CD14-positive monocyte (primary cell): ENCODE data around the gene EXOC4. TPM values are rescaled to one million over a fixed set of nuclear protein-coding genes. Genes with fewer than 3 reads are reported as not detected.

ENCODE experiments used
- DNase-seq, 3 donors: peaks; one replicate each; pipeline ENCODE4 v3.0.0-alpha.2; 2011 to 2022
- H2AFZ ChIP-seq: 2 replicates; pipeline ENCODE4 v1.6.0; 2012; ENCODE audit warnings: mild to moderate bottlenecking, low read depth, low read length, inconsistent platforms; ENCODE audit not compliant: insufficient read depth, poor library complexity, severe bottlenecking
- H3K27ac ChIP-seq, 2 donors: 1 replicate in 1 of 2; 2 replicates in 1 of 2; pipeline ENCODE4 v1.5.1; 2012 to 2013; ENCODE audit warnings: low read length in 2 of 2, control low read depth in 1 of 2, inconsistent platforms in 1 of 2, low read depth in 1 of 2, mild to moderate bottlenecking in 1 of 2
- H3K27me3 ChIP-seq, 2 donors: one replicate each; pipeline versions ENCODE4 v1.6.0 to v1.6.1; 2011 to 2013; ENCODE audit warnings: low read length in 2 of 2; ENCODE audit not compliant: control insufficient read depth in 2 of 2, insufficient read depth in 2 of 2
- H3K36me3 ChIP-seq, 2 donors: replicated peaks in 1 of 2; 1 replicate in 1 of 2; 2 replicates in 1 of 2; pipeline versions ENCODE4 v1.5.1 to v1.6.1; 2012 to 2013; ENCODE audit warnings: low read length in 2 of 2, control low read depth in 1 of 2, inconsistent platforms in 1 of 2, mild to moderate bottlenecking in 1 of 2; ENCODE audit not compliant: insufficient read depth in 2 of 2, control insufficient read depth in 1 of 2
- H3K4me1 ChIP-seq, 2 donors: 1 replicate in 1 of 2; 2 replicates in 1 of 2; pipeline versions ENCODE4 v1.5.1 to v1.6.1; 2012 to 2013; ENCODE audit warnings: low read length in 2 of 2, control low read depth in 1 of 2, inconsistent platforms in 1 of 2, mild to moderate bottlenecking in 1 of 2, moderate library complexity in 1 of 2; ENCODE audit not compliant: insufficient read depth in 2 of 2, control insufficient read depth in 1 of 2
- H3K4me2 ChIP-seq: replicated peaks from 2 replicates; pipeline ENCODE3; 2012; ENCODE audit warnings: low read length, moderate library complexity, mild to moderate bottlenecking; ENCODE audit not compliant: poor library complexity, severe bottlenecking; ENCODE audit errors: extremely low read depth
- H3K4me3 ChIP-seq, 3 experiments: fragments of 200-600 bp in 1 of 3; sonication (generic) in 1 of 3; replicated peaks in 1 of 3; 1 replicate in 2 of 3; 2 replicates in 1 of 3; pipeline ENCODE4 v1.5.1; 2011 to 2013; ENCODE audit warnings: low read length in 3 of 3, mild to moderate bottlenecking in 3 of 3, control low read depth in 2 of 3, low read depth in 2 of 3, inconsistent platforms in 1 of 3, moderate library complexity in 1 of 3
- H3K79me2 ChIP-seq: 2 replicates; pipeline ENCODE4 v1.6.0; 2012; ENCODE audit warnings: mild to moderate bottlenecking, control low read depth, inconsistent platforms, low read length, moderate library complexity; ENCODE audit not compliant: insufficient read depth
- H3K9ac ChIP-seq: 2 replicates; pipeline ENCODE4 v1.6.0; 2017; ENCODE audit warnings: low read length, mild to moderate bottlenecking; ENCODE audit not compliant: insufficient read depth, poor library complexity, severe bottlenecking
- H3K9me3 ChIP-seq, 2 donors: replicated peaks in 1 of 2; 1 replicate in 1 of 2; 2 replicates in 1 of 2; pipeline versions ENCODE4 v1.5.1 to v1.6.1; 2012 to 2013; ENCODE audit warnings: low read length in 2 of 2, control low read depth in 1 of 2; ENCODE audit not compliant: control insufficient read depth in 1 of 2, insufficient read depth in 1 of 2
- H4K20me1 ChIP-seq: 2 replicates; pipeline ENCODE4 v1.6.0; 2012; ENCODE audit warnings: mild to moderate bottlenecking, low read length, control low read depth, moderate library complexity; ENCODE audit not compliant: insufficient read depth
- H3K27ac Mint-ChIP-seq, 7 donors: one replicate each; pipeline ENCODE4 v1.8.0; 2020; ENCODE audit warnings: mild to moderate bottlenecking in 7 of 7, mixed read lengths in 7 of 7, moderate library complexity in 6 of 7, inconsistent platforms in 2 of 7
- H3K27me3 Mint-ChIP-seq, 3 donors: one replicate each; pipeline ENCODE4 v1.8.0; 2021 to 2022; ENCODE audit warnings: low read depth in 3 of 3, mild to moderate bottlenecking in 3 of 3, mixed read lengths in 3 of 3, moderate library complexity in 3 of 3, inconsistent platforms in 1 of 3
- H3K36me3 Mint-ChIP-seq, 2 donors: one replicate each; pipeline ENCODE4 v1.8.0; 2020; ENCODE audit warnings: mixed read lengths in 2 of 2, inconsistent platforms in 1 of 2, mild to moderate bottlenecking in 1 of 2
- H3K4me1 Mint-ChIP-seq: one replicate; pipeline ENCODE4 v1.8.0; 2020; ENCODE audit warnings: mild to moderate bottlenecking, mixed read lengths
- H3K4me3 Mint-ChIP-seq, 2 donors: one replicate each; pipeline ENCODE4 v1.8.0; 2020; ENCODE audit warnings: mild to moderate bottlenecking in 2 of 2, mixed read lengths in 2 of 2, moderate library complexity in 1 of 2
- H3K9me3 Mint-ChIP-seq, 7 donors: one replicate each; pipeline ENCODE4 v1.8.0; 2020 to 2022; ENCODE audit warnings: mixed read lengths in 7 of 7, mild to moderate bottlenecking in 6 of 7, moderate library complexity in 6 of 7, inconsistent platforms in 2 of 7
- CTCF ChIP-seq: fragments of 200-600 bp; IDR thresholded peaks from one replicate; pipeline ENCODE4 v1.8.0; 2022; ENCODE audit warnings: antibody characterized with exemption, mild to moderate bottlenecking
- WGBS: methylation state at CpG from one replicate; pipeline ENCODE4 v1.1.5; 2013; ENCODE audit warnings: missing lambda C conversion rate; ENCODE audit not compliant: insufficient coverage; 5-methylcytosine and 5-hydroxymethylcytosine counted together
- intact Hi-C, 2 donors: fragments of 100-400 bp; cut with micrococcal nuclease; formaldehyde crosslinking; loops; one replicate each; pipeline versions ENCODE4 v1.15.0 to v1.15.1; 2023
- polyA plus RNA-seq, 3 donors: library from polyadenylated mRNA; depleted of rRNA in 1 of 3; unstranded in 2 of 3; stranded (reverse) in 1 of 3; fragments of 300-500 nt in 2 of 3; fragments of >200 nt in 1 of 3; fragmentation: Illumina TruSeq in 2 of 3; gene quantifications; 1 replicate in 2 of 3; 2 replicates in 1 of 3; pipeline ENCODE4 v1.2.3, GENCODE V29; 2012 to 2021

EXOC4 gene
- polyA plus RNA-seq, 3 donors = 20.6 to 22.3 (median 22.3) TPM

- no peak overlapping the region for H3K27ac Mint-ChIP-seq
- Histone ChIP-seq H3K9ac (no peak overlapping the region), H3K36me3 (no peaks in the 10 kb centered on the region), H3K4me3 (no peak overlapping the region), H2AFZ (no peak overlapping the region), H3K4me2 (no peak overlapping the region), H3K9me3 (no peaks in the 10 kb centered on the region), H4K20me1 (no peaks in the 10 kb centered on the region), H3K27ac (no peak overlapping the region), H3K27me3 (no peaks in the 10 kb centered on the region), H3K4me1 (peaks cover 3 to 7% of the 10 kb centered on the region in 2 donors), H3K79me2 (no peaks in the 10 kb centered on the region)
- H3K4me3 Mint-ChIP-seq = no peak overlapping the region
- intact Hi-C loops = no loop called here
- peaks cover 5 to 8% of the 10 kb centered on the region in 2 donors for H3K36me3 Mint-ChIP-seq
- H3K27me3 Mint-ChIP-seq = no peaks in the 10 kb centered on the region
- H3K4me1 Mint-ChIP-seq = peaks cover 5% of the 10 kb centered on the region
- peaks cover 0 to 3% (median 1%) of the 10 kb centered on the region in 7 donors for H3K9me3 Mint-ChIP-seq
- TF ChIP-seq CTCF = no peak
- no peak for DNase-seq
Measured at GRCh38 chr7:134041477-134041876, 788.6 kb downstream of the EXOC4 start.

- no peaks in the 10 kb centered on the region for H3K79me2 ChIP-seq
- peak in 2 of 3 donors; percentile 17 to 40 for DNase-seq
- H3K36me3 ChIP-seq = no peaks in the 10 kb centered on the region
- H3K4me2 ChIP-seq = no peak overlapping the region
- no peaks in the 10 kb centered on the region for H3K27me3 Mint-ChIP-seq
- 39% methylated on average over 3 of the region's 4 CpGs for WGBS
- no peak for TF ChIP-seq CTCF
- H3K27me3 ChIP-seq = no peaks in the 10 kb centered on the region
- H3K9me3 Mint-ChIP-seq = peaks cover 0 to 6% (median 2%) of the 10 kb centered on the region in 7 donors
- peaks cover 5 to 8% of the 10 kb centered on the region in 2 donors for H3K36me3 Mint-ChIP-seq
- H3K4me3 ChIP-seq = no peak overlapping the region
- peak overlapping the region in 1 of 7 donors; percentile 21 for H3K27ac Mint-ChIP-seq
- no peaks in the 10 kb centered on the region for H3K9me3 ChIP-seq
- no peak overlapping the region for H3K9ac ChIP-seq
- H3K4me1 Mint-ChIP-seq = peaks cover 5% of the 10 kb centered on the region
- H4K20me1 ChIP-seq = no peaks in the 10 kb centered on the region
- H3K27ac ChIP-seq = peak overlapping the region in 1 of 2 donors; percentile 18
- no peak overlapping the region for H3K4me3 Mint-ChIP-seq
- H3K4me1 ChIP-seq = peaks cover 3 to 7% of the 10 kb centered on the region in 2 donors
- intact Hi-C loops = no loop called here
- no peak overlapping the region for H2AFZ ChIP-seq
Measured at GRCh38 chr7:134042307-134042706, 789.4 kb downstream of the EXOC4 start.
